Ishikawa (cell line): ENCODE data around the gene PARD3B.

Source experiments
- FOXM1 ChIP-seq: IDR thresholded peaks from 2 replicates; pipeline ENCODE4 v1.6.1; 2012; ENCODE audit warnings: low read depth, borderline replicate concordance
- NFIC ChIP-seq: IDR thresholded peaks from 2 replicates; pipeline ENCODE4 v1.6.1; 2012
- RAD21 ChIP-seq: IDR thresholded peaks from 2 replicates; pipeline ENCODE4 v1.6.1; 2012; ENCODE audit warnings: low read depth
- USF1 ChIP-seq: IDR thresholded peaks from 2 replicates; pipeline ENCODE4 v1.6.1; 2012

GRCh38 chr2:204989877-204990276 lies 444.6 kb downstream of the PARD3B start:
- TF ChIP-seq USF1 (no peak), RAD21 (no peak), FOXM1 (no peak), NFIC (no peak)
